ENCODE results near the gene GRIP2.

GRIP2 gene

DNA sequence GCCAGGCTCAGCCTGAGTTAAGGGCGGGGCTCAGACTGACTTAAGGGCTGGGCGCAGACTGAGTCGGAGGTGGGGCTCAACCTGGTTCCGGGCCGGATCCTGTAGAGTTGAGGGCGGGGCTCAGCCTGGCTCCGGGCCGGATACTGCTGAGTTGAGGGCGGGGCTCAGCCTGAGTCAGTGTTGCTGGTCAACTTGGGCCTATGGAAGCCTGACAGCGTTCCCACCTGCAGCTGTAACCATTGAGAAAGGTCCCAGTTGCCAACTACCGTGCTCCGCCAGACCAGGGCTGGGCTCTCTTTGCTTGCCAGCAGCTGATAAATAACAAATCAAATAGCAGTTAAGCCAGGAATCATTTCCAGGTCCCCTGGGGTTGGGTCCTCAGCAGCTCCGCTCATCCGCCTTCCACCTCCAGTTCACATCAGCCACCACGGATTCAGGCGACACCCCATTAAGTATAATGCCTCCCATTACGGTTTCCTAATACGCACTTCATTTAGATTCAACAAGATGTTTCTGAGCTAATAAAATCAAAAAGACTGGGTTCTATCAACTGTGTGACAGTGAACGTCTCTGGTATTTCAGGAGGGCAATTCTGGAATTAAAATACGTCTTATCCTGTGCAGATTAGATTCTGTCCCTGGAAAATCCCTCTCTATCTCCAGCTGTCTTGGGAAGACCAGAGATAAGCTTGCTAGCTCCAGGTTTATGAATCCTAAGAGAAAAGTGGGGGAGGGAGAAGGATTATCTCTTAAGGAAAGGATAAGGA is 7.3 kb downstream of the GRIP2 start (continued):
- TF ChIP-seq ZNF670 (tag by site-specific recombination; IDR thresholded peaks at IDR 0.05; ENCODE audit: low read depth) (no peak), ZNF521 (tag by site-specific recombination; IDR thresholded peaks at IDR 0.05) (no peak), ZNF514 (tag by site-specific recombination; IDR thresholded peaks at IDR 0.05) (no peak), SP2 (tag by site-specific recombination; IDR thresholded peaks at IDR 0.05) (peak; percentile 60), ZNF302 (tag by site-specific recombination; IDR thresholded peaks at IDR 0.05; ENCODE audit: low read depth) (no peak), ZNF114 (tag by site-specific recombination; IDR thresholded peaks at IDR 0.05) (no peak), SCRT2 (tag by site-specific recombination; IDR thresholded peaks at IDR 0.05) (0 out of 2 replicates have a peak, but pooled peaks have one; percentile 11), ZNF292 (tag by site-specific recombination; IDR thresholded peaks at IDR 0.05; ENCODE audit: borderline replicate concordance, low read depth) (no peak), FEZF1 (tag by site-specific recombination; IDR thresholded peaks at IDR 0.05) (no peak)
- TF ChIP-seq, protein P1, sequence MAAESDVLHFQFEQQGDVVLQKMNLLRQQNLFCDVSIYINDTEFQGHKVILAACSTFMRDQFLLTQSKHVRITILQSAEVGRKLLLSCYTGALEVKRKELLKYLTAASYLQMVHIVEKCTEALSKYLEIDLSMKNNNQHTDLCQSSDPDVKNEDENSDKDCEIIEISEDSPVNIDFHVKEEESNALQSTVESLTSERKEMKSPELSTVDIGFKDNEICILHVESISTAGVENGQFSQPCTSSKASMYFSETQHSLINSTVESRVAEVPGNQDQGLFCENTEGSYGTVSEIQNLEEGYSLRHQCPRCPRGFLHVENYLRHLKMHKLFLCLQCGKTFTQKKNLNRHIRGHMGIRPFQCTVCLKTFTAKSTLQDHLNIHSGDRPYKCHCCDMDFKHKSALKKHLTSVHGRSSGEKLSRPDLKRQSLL (tag by site-specific recombination; IDR thresholded peaks at IDR 0.05): no peak
- TF ChIP-seq, protein P2, sequence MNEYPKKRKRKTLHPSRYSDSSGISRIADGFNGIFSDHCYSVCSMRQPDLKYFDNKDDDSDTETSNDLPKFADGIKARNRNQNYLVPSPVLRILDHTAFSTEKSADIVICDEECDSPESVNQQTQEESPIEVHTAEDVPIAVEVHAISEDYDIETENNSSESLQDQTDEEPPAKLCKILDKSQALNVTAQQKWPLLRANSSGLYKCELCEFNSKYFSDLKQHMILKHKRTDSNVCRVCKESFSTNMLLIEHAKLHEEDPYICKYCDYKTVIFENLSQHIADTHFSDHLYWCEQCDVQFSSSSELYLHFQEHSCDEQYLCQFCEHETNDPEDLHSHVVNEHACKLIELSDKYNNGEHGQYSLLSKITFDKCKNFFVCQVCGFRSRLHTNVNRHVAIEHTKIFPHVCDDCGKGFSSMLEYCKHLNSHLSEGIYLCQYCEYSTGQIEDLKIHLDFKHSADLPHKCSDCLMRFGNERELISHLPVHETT (tag by site-specific recombination; IDR thresholded peaks at IDR 0.05): no peak
- TF ChIP-seq, protein P3, sequence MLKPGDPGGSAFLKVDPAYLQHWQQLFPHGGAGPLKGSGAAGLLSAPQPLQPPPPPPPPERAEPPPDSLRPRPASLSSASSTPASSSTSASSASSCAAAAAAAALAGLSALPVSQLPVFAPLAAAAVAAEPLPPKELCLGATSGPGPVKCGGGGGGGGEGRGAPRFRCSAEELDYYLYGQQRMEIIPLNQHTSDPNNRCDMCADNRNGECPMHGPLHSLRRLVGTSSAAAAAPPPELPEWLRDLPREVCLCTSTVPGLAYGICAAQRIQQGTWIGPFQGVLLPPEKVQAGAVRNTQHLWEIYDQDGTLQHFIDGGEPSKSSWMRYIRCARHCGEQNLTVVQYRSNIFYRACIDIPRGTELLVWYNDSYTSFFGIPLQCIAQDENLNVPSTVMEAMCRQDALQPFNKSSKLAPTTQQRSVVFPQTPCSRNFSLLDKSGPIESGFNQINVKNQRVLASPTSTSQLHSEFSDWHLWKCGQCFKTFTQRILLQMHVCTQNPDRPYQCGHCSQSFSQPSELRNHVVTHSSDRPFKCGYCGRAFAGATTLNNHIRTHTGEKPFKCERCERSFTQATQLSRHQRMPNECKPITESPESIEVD (tag by site-specific recombination; IDR thresholded peaks at IDR 0.05): no peak
- TF ChIP-seq, protein P4, sequence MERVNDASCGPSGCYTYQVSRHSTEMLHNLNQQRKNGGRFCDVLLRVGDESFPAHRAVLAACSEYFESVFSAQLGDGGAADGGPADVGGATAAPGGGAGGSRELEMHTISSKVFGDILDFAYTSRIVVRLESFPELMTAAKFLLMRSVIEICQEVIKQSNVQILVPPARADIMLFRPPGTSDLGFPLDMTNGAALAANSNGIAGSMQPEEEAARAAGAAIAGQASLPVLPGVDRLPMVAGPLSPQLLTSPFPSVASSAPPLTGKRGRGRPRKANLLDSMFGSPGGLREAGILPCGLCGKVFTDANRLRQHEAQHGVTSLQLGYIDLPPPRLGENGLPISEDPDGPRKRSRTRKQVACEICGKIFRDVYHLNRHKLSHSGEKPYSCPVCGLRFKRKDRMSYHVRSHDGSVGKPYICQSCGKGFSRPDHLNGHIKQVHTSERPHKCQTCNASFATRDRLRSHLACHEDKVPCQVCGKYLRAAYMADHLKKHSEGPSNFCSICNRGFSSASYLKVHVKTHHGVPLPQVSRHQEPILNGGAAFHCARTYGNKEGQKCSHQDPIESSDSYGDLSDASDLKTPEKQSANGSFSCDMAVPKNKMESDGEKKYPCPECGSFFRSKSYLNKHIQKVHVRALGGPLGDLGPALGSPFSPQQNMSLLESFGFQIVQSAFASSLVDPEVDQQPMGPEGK (tag by site-specific recombination; IDR thresholded peaks at IDR 0.05): 0 out of 2 replicates have a peak, but pooled peaks have one; percentile 15
- TF ChIP-seq, protein P5, sequence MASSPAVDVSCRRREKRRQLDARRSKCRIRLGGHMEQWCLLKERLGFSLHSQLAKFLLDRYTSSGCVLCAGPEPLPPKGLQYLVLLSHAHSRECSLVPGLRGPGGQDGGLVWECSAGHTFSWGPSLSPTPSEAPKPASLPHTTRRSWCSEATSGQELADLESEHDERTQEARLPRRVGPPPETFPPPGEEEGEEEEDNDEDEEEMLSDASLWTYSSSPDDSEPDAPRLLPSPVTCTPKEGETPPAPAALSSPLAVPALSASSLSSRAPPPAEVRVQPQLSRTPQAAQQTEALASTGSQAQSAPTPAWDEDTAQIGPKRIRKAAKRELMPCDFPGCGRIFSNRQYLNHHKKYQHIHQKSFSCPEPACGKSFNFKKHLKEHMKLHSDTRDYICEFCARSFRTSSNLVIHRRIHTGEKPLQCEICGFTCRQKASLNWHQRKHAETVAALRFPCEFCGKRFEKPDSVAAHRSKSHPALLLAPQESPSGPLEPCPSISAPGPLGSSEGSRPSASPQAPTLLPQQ (tag by site-specific recombination; IDR thresholded peaks at IDR 0.05): no peak

DNA sequence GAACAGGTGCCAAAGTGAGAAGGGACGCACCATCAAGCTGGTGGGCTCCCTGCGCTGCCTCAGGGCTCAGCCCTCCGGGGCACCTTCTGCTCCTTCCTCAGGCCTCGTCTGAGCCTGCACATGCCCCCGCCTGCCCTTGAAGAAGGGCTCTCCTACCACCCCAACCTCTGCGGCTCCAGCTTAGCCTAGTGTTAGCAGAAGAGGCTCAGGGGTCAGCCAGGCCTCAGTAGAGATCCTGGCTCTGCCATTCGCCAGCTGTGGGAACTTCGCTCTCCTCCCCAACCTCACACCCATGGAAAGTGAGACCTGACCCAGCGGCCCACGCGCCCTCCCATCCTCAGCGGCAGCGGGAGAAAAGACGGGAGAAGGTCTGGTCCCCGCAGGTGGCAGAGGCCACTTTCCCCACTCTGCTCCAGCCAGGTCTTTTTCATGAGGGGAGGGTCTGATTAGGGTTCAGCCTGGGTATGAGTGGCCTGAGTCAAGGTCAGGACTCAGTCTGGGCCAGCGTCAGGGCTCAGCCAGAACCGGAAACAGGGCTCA is 8.2 kb downstream of the GRIP2 start:
- POLR2A ChIA-PET: no interaction called here
- no peaks in the 10 kb centered on the region for H3K9me3 ChIP-seq (ENCODE audit: control insufficient read depth, insufficient read depth, low read depth, low read length)
- no peak overlapping the region for H3K27ac ChIP-seq (ENCODE audit: extremely low read depth, low read depth, low read length)
- no peaks in the 10 kb centered on the region for H3K4me1 ChIP-seq (ENCODE audit: control insufficient read depth, insufficient read depth, low read length)
- no peaks in the 10 kb centered on the region for H3K36me3 ChIP-seq (ENCODE audit: control insufficient read depth in 2 of 2, insufficient read depth in 1 of 2, low read length in 2 of 2)
- no peak overlapping the region for H3K4me3 ChIP-seq (ENCODE audit: low read depth, low read length)
- CTCF ChIA-PET: no interaction called here
- no peak for TF ChIP-seq ZNF558 (tag by site-specific recombination; IDR thresholded peaks at IDR 0.05)
- no peak for TF ChIP-seq ZBTB7A (tag by site-specific recombination; IDR thresholded peaks at IDR 0.05; ENCODE audit: low read depth)
- TF ChIP-seq ZNF529 (tag by site-specific recombination; IDR thresholded peaks at IDR 0.05; ENCODE audit: insufficient replicate concordance): no peak
- no peak for TF ChIP-seq ZNF404 (tag by site-specific recombination; IDR thresholded peaks at IDR 0.05)
- TF ChIP-seq, protein P6, sequence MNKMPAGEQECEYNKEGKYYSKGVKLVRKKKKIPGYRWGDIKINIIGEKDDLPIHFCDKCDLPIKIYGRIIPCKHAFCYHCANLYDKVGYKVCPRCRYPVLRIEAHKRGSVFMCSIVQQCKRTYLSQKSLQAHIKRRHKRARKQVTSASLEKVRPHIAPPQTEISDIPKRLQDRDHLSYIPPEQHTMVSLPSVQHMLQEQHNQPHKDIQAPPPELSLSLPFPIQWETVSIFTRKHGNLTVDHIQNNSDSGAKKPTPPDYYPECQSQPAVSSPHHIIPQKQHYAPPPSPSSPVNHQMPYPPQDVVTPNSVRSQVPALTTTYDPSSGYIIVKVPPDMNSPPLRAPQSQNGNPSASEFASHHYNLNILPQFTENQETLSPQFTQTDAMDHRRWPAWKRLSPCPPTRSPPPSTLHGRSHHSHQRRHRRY (tag by site-specific recombination; IDR thresholded peaks at IDR 0.05): no peak
- TF ChIP-seq SCRT2 (tag by site-specific recombination; IDR thresholded peaks at IDR 0.05): no peak
- no peak for TF ChIP-seq ZNF341 (tag by site-specific recombination; IDR thresholded peaks at IDR 0.05; ENCODE audit: low read depth)
- TF ChIP-seq, protein P7, sequence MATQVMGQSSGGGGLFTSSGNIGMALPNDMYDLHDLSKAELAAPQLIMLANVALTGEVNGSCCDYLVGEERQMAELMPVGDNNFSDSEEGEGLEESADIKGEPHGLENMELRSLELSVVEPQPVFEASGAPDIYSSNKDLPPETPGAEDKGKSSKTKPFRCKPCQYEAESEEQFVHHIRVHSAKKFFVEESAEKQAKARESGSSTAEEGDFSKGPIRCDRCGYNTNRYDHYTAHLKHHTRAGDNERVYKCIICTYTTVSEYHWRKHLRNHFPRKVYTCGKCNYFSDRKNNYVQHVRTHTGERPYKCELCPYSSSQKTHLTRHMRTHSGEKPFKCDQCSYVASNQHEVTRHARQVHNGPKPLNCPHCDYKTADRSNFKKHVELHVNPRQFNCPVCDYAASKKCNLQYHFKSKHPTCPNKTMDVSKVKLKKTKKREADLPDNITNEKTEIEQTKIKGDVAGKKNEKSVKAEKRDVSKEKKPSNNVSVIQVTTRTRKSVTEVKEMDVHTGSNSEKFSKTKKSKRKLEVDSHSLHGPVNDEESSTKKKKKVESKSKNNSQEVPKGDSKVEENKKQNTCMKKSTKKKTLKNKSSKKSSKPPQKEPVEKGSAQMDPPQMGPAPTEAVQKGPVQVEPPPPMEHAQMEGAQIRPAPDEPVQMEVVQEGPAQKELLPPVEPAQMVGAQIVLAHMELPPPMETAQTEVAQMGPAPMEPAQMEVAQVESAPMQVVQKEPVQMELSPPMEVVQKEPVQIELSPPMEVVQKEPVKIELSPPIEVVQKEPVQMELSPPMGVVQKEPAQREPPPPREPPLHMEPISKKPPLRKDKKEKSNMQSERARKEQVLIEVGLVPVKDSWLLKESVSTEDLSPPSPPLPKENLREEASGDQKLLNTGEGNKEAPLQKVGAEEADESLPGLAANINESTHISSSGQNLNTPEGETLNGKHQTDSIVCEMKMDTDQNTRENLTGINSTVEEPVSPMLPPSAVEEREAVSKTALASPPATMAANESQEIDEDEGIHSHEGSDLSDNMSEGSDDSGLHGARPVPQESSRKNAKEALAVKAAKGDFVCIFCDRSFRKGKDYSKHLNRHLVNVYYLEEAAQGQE (tag by site-specific recombination; IDR thresholded peaks at IDR 0.05): no peak
- TF ChIP-seq ZNF19 (tag by site-specific recombination; IDR thresholded peaks at IDR 0.05; ENCODE audit: low read depth): no peak
- no peak for TF ChIP-seq EGR2 (tag by site-specific recombination; IDR thresholded peaks at IDR 0.05; ENCODE audit: low read depth)
